ENCODE data around the gene OR13J1. TPM values are rescaled to one million over a fixed set of nuclear protein-coding genes. Genes with fewer than 3 reads are reported as not detected.

OR13J1 gene
- total RNA-seq, 1 donor: not detected

- no peak for TF ChIP-seq CTCF (IDR thresholded peaks at IDR 0.05; ENCODE audit: insufficient read depth, low read length)
- H3K4me3 ChIP-seq (ENCODE audit: low read depth, low read length): no peak overlapping the region
- DNase-seq (ENCODE audit: low read depth): no peak
Measured at GRCh38 chr9:35858458-35858857, 11.7 kb downstream of the OR13J1 start.

- no peak for DNase-seq (ENCODE audit: low read depth)
- H3K4me3 ChIP-seq (ENCODE audit: low read depth, low read length): no peak overlapping the region
- no peak for TF ChIP-seq CTCF (IDR thresholded peaks at IDR 0.05; ENCODE audit: insufficient read depth, low read length)
Measured at GRCh38 chr9:35856882-35857281, 13.3 kb downstream of the OR13J1 start.

- no peak overlapping the region for H3K4me3 ChIP-seq (ENCODE audit: low read depth, low read length)
- no peak for TF ChIP-seq CTCF (IDR thresholded peaks at IDR 0.05; ENCODE audit: insufficient read depth, low read length)
- no peak for DNase-seq (ENCODE audit: low read depth)
Measured at GRCh38 chr9:35856206-35856605, 14.0 kb downstream of the OR13J1 start.

GRCh38 chr9:35854091-35854762 lies 16.0 kb downstream of the OR13J1 start:
- DNase-seq (ENCODE audit: low read depth): no peak
- TF ChIP-seq CTCF (IDR thresholded peaks at IDR 0.05; ENCODE audit: insufficient read depth, low read length): no peak
- no peak overlapping the region for H3K4me3 ChIP-seq (ENCODE audit: low read depth, low read length)

- DNase-seq (ENCODE audit: low read depth): no peak
- H3K4me3 ChIP-seq (ENCODE audit: low read depth, low read length): no peak overlapping the region
- no peak for TF ChIP-seq CTCF (IDR thresholded peaks at IDR 0.05; ENCODE audit: insufficient read depth, low read length)
Measured at GRCh38 chr9:35852876-35853865, 17.0 kb downstream of the OR13J1 start.

GRCh38 chr9:35852267-35852815 lies 17.9 kb downstream of the OR13J1 start:
- no peak for DNase-seq (ENCODE audit: low read depth)
- no peak overlapping the region for H3K4me3 ChIP-seq (ENCODE audit: low read depth, low read length)

More at GRCh38 chr9:35852267-35852815, 17.9 kb downstream of the OR13J1 start:
- no peak for TF ChIP-seq CTCF (IDR thresholded peaks at IDR 0.05; ENCODE audit: insufficient read depth, low read length)
